ENCODE results near the gene PIAS1.
"Not testable (repeated sequence)": the region's sequence is repeated elsewhere in the genome, so short reads cannot be mapped to it uniquely, and the experiment has no call there.

The PIAS1 gene

GRCh38 chr15:68211656-68212320 is 157.7 kb downstream of the PIAS1 start:
- TF ChIP-seq, protein P1, sequence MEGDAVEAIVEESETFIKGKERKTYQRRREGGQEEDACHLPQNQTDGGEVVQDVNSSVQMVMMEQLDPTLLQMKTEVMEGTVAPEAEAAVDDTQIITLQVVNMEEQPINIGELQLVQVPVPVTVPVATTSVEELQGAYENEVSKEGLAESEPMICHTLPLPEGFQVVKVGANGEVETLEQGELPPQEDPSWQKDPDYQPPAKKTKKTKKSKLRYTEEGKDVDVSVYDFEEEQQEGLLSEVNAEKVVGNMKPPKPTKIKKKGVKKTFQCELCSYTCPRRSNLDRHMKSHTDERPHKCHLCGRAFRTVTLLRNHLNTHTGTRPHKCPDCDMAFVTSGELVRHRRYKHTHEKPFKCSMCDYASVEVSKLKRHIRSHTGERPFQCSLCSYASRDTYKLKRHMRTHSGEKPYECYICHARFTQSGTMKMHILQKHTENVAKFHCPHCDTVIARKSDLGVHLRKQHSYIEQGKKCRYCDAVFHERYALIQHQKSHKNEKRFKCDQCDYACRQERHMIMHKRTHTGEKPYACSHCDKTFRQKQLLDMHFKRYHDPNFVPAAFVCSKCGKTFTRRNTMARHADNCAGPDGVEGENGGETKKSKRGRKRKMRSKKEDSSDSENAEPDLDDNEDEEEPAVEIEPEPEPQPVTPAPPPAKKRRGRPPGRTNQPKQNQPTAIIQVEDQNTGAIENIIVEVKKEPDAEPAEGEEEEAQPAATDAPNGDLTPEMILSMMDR (IDR thresholded peaks at IDR 0.05; ENCODE audit: borderline replicate concordance, insufficient read depth, low read depth, low read length), result no peak
- H3K4me3 ChIP-seq (ENCODE audit: low read depth, low read length), result no peak overlapping the region

GRCh38 chr15:68213491-68213845 is 159.4 kb downstream of the PIAS1 start:
- H3K4me3 ChIP-seq (ENCODE audit: low read depth, low read length), result not testable (repeated sequence)

- TF ChIP-seq, protein P1 (IDR thresholded peaks at IDR 0.05; ENCODE audit: borderline replicate concordance, insufficient read depth, low read depth, low read length), result no peak
- H3K4me3 ChIP-seq (ENCODE audit: low read depth, low read length), result no peak overlapping the region
Measured at GRCh38 chr15:68213991-68214837, 160.1 kb downstream of the PIAS1 start.

- TF ChIP-seq, protein P1 (IDR thresholded peaks at IDR 0.05; ENCODE audit: borderline replicate concordance, insufficient read depth, low read depth, low read length), result no peak
- no peak overlapping the region for H3K4me3 ChIP-seq (ENCODE audit: low read depth, low read length)
Measured at GRCh38 chr15:68214838-68215254, 160.7 kb downstream of the PIAS1 start.

DNA sequence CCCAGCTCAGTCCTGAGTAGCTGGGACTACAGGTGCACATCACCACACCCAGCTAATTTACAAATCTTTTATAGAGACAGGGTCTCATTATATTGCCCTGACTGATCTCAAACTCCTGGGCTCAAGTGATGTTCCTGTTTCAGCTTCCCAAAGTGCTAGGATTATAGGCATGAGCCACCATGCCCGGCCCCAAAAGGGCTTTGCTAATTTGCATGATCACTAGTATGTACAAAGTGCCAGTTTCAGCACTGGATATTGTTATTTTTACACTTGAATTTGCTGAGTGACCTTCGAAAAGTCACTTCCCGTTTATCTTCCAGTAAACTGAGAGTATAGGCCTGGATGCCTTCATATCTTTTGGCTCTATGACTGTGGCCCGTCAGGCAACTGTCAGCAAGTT is 163.2 kb downstream of the PIAS1 start:
- TF ChIP-seq, protein P1 (IDR thresholded peaks at IDR 0.05; ENCODE audit: borderline replicate concordance, insufficient read depth, low read depth, low read length), result no peak
- H3K4me3 ChIP-seq (ENCODE audit: low read depth, low read length), result no peak overlapping the region

- no peak overlapping the region for H3K4me3 ChIP-seq (ENCODE audit: low read depth, low read length)
- TF ChIP-seq, protein P1 (IDR thresholded peaks at IDR 0.05; ENCODE audit: borderline replicate concordance, insufficient read depth, low read depth, low read length), result no peak
Measured at GRCh38 chr15:68218331-68218730, 164.2 kb downstream of the PIAS1 start.

DNA sequence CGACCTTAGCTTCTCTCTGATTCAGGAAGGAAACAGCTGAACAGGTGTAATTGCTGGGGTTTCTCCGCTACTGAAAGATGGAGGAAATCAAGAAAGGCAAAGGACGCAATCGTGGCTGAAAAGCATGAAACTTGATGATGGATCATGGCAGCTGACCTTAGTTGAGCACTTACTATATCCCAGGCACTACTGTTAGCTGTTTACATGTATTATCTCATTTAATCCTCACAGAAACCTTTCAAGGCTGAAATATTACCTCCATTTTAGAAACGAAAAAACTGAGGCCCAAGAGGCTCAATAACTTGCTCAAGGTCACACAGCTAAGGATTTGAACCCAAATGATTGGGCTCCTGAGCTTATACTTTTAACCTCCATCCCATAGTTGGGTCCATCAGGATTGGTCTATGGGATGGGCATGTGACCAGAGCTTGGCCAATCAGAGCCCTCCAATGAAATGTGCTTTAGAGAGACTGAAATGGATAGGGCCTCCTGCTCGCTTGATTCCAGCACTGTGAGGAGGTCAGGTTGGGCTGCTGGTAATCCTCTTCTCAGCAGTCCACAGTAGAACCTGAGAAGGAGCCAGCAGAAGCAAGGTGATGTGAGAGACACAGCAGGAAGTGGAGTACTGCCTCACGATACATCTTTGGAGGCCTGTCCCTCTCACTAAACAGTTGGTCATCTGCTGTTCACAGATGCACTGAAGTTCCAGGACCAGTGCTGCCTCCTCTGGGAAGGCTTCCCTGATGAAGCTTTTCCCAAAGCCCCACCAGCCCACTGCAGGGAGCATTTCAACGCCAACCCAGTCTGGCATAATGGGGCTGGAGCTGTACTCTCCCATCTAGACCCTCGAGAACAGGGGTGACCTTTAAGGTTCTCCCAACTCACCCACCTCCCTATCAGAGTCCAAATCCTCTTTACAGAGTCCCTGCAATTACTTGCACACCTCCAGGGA is 165.0 kb downstream of the PIAS1 start:
- TF ChIP-seq, protein P1 (IDR thresholded peaks at IDR 0.05; ENCODE audit: borderline replicate concordance, insufficient read depth, low read depth, low read length), result no peak
- H3K4me3 ChIP-seq (ENCODE audit: low read depth, low read length), result no peak overlapping the region

Data from GM12875 (cell line).